Stomach (tissue), 9 donors: ENCODE data around the gene SLC7A5. TPM values are rescaled to one million over a fixed set of nuclear protein-coding genes. Genes with fewer than 3 reads are reported as not detected.

Experiments
- DNase-seq, 2 donors: peaks; one replicate each; pipeline versions ENCODE4 v3.0.0 to v3.0.0-alpha.2; 2013 to 2019
- H3K27ac ChIP-seq, 5 donors: fragments of 200-600 bp in 4 of 5; sonication (generic) in 4 of 5; one replicate each; pipeline ENCODE4 v1.5.1; 2013 to 2019; ENCODE audit warnings: mild to moderate bottlenecking in 1 of 5, moderate library complexity in 1 of 5
- H3K27me3 ChIP-seq, 3 donors: fragments of 200-600 bp; sonication (generic); one replicate each; pipeline ENCODE4 v1.5.1; 2017 to 2019; ENCODE audit warnings: mixed run types in 1 of 3
- H3K36me3 ChIP-seq, 4 donors: fragments of 200-600 bp; sonication (generic); 1 replicate in 3 of 4; 2 replicates in 1 of 4; pipeline ENCODE4 v1.5.1; 2016 to 2019
- H3K4me1 ChIP-seq, 4 donors: fragments of 200-600 bp; sonication (generic); one replicate each; pipeline ENCODE4 v1.5.1; 2016 to 2019
- H3K4me3 ChIP-seq, 4 donors: fragments of 200-600 bp; sonication (generic) in 3 of 4; one replicate each; pipeline ENCODE4 v1.5.1; 2016 to 2019; ENCODE audit warnings: mild to moderate bottlenecking in 1 of 4
- H3K9me3 ChIP-seq, 4 donors: fragments of 200-600 bp; sonication (generic); one replicate each; pipeline ENCODE4 v1.5.1; 2016 to 2019
- EP300 ChIP-seq: sonication (generic); formaldehyde crosslinking; IDR thresholded peaks from one replicate; pipeline ENCODE4 v1.6.1; 2017; ENCODE audit warnings: antibody characterized with exemption
- POLR2A ChIP-seq, 4 donors: fragments of 450-650 bp; IDR thresholded peaks; one replicate each; pipeline ENCODE4 v1.6.1; 2016; ENCODE audit warnings: antibody characterized with exemption in 4 of 4, control low read depth in 2 of 4, mild to moderate bottlenecking in 1 of 4, moderate library complexity in 1 of 4
- POLR2AphosphoS5 ChIP-seq, 3 donors: sonication (generic); formaldehyde crosslinking; IDR thresholded peaks; one replicate each; pipeline ENCODE4 v1.6.1; 2016; ENCODE audit warnings: antibody characterized with exemption in 3 of 3
- WGBS, 5 donors: extraction: QIAGEN DNeasy Blood & Tissue Kit in 3 of 5; methylation state at CpG; one replicate each; pipeline versions ENCODE4 v1.1.5 to v1.1.7; 2013 to 2018; 5-methylcytosine and 5-hydroxymethylcytosine counted together
- intact Hi-C: fragments of 100-400 bp; cut with DNase I; formaldehyde crosslinking; loops from one replicate; pipeline ENCODE4 v1.15.1; 2023; ENCODE audit warnings: low total_unique reads
- polyA plus RNA-seq, 3 donors: library from polyadenylated mRNA; stranded (reverse); fragments of 200-250 nt; gene quantifications; one replicate each; pipeline ENCODE4 v1.2.3, GENCODE V29; 2013
- total RNA-seq, 5 donors: library from RNA; depleted of rRNA; stranded (reverse); fragments of >200 nt; gene quantifications; one replicate each; pipeline versions ENCODE4 v1.1.0 to v1.2.3, GENCODE V29; 2014 to 2016
- TF ChIP-seq, protein P1 (sequence below), 7 experiments: fragments of 450-650 bp in 4 of 7; fragments of 200-600 bp in 3 of 7; sonication (generic) in 3 of 7; IDR thresholded peaks; one replicate each; pipeline ENCODE4 v1.5.1; 2016 to 2019; ENCODE audit warnings: antibody characterized with exemption in 7 of 7, control low read depth in 2 of 7, mild to moderate bottlenecking in 1 of 7
- donor health status: healthy with polysubstance abuse.
- donor health status: Bipolar disorder and iron deficiency.
- donor health status: healthy.

The SLC7A5 gene
- total and polyA plus RNA-seq, 8 donors, result 1.4 to 74.8 (median 10.0) TPM

DNA sequence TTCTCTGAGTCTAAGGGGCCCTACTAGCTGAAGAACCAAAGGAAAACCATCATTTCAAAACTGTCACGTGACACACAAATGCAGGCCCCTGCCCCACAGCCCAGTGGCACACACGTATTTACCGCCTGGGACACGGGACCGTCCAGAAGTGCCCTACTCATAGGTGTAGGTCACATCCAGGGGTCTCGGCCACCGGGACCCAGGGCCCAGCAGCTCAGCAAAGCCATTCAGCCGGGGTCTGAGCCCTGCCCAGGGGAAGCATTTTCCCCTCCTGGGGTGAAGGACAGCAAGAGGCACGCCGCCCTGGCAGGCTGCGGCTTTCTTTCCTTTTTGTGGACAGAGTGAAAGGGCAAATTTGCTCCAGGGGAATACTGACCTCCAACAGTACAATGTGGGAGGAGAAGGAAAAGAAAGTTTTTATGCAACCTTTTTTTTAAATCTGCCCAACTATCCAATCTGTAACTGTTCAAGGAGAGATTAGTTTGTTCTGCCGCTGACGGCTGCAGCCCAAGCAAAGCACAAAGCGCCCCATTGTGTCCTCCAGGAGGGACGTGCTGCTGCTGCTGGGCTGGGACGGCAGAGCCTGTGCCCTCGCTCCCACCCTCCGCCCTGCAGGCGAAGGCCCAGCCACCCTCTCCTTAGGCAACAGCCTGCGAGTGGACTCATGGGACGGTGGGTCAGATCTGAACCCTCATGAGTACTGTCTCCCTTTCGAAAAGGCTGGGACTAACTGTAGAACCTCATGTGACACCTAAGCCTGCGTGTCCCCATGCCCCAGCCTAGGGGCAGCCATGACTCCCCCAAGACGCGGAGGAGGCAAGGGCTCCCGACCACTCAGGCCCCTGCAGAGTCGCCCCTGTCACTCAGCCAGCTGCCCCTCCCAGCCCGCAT, 21.3 kb downstream of the SLC7A5 start:
- Histone ChIP-seq H3K4me1 (peaks cover 61 to 96% (median 77%) of the 10 kb centered on the region in 4 donors), H3K36me3 (peaks cover 11 to 44% (median 12%) of the 10 kb centered on the region in 4 donors), H3K4me3 (no peak overlapping the region), H3K9me3 (no peaks in the 10 kb centered on the region), H3K27ac (peak overlapping the region; percentile 64 to 91 (median 87)), H3K27me3 (no peaks in the 10 kb centered on the region)
- DNase-seq, result peak; percentile 81 to 93
- TF ChIP-seq POLR2A (IDR thresholded peaks at IDR 0.05), result no peak
- TF ChIP-seq, protein P1, sequence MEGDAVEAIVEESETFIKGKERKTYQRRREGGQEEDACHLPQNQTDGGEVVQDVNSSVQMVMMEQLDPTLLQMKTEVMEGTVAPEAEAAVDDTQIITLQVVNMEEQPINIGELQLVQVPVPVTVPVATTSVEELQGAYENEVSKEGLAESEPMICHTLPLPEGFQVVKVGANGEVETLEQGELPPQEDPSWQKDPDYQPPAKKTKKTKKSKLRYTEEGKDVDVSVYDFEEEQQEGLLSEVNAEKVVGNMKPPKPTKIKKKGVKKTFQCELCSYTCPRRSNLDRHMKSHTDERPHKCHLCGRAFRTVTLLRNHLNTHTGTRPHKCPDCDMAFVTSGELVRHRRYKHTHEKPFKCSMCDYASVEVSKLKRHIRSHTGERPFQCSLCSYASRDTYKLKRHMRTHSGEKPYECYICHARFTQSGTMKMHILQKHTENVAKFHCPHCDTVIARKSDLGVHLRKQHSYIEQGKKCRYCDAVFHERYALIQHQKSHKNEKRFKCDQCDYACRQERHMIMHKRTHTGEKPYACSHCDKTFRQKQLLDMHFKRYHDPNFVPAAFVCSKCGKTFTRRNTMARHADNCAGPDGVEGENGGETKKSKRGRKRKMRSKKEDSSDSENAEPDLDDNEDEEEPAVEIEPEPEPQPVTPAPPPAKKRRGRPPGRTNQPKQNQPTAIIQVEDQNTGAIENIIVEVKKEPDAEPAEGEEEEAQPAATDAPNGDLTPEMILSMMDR (IDR thresholded peaks at IDR 0.05), result no peak
- TF ChIP-seq POLR2AphosphoS5 (IDR thresholded peaks at IDR 0.05), result peak in 2 of 3 donors; percentile 65 to 69
- TF ChIP-seq EP300, result no peak
- intact Hi-C loops, result no loop called here
- 37 to 56% (median 44%) methylated on average over 27 to 28 of the region's 28 CpGs for WGBS, 5 donors

DNA sequence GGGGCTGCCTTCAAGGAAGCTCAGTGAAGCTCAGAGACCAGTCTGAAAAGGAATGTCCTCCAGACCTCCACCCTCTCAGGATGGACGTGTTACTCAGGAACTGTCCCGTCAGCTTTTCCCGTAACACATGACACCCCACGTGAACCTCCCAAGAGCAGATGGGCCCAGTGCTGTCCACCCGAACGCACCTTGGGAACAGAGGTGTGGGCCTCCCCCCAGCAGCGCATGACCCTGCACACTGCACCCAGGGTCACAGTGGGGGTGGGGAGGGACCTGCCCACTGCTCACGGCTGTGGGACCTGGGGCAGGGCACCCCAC, 21.9 kb downstream of the SLC7A5 start:
- no peaks in the 10 kb centered on the region for H3K9me3 ChIP-seq
- intact Hi-C loops, result no loop called here
- DNase-seq, result no peak
- H3K27me3 ChIP-seq, result no peaks in the 10 kb centered on the region
- H3K4me3 ChIP-seq, result no peak overlapping the region
- H3K27ac ChIP-seq, result peak overlapping the region; percentile 64 to 91 (median 87)
- H3K36me3 ChIP-seq, result peaks cover 11 to 50% (median 12%) of the 10 kb centered on the region in 4 donors
- H3K4me1 ChIP-seq, result peaks cover 57 to 96% (median 74%) of the 10 kb centered on the region in 4 donors
- TF ChIP-seq POLR2A (IDR thresholded peaks at IDR 0.05) (no peak), POLR2AphosphoS5 (IDR thresholded peaks at IDR 0.05) (no peak), EP300 (no peak)
- TF ChIP-seq, protein P1 (IDR thresholded peaks at IDR 0.05), result no peak
- 41 to 61% (median 52%) methylated on average over 8 of the region's 8 CpGs for WGBS, 5 donors

DNA sequence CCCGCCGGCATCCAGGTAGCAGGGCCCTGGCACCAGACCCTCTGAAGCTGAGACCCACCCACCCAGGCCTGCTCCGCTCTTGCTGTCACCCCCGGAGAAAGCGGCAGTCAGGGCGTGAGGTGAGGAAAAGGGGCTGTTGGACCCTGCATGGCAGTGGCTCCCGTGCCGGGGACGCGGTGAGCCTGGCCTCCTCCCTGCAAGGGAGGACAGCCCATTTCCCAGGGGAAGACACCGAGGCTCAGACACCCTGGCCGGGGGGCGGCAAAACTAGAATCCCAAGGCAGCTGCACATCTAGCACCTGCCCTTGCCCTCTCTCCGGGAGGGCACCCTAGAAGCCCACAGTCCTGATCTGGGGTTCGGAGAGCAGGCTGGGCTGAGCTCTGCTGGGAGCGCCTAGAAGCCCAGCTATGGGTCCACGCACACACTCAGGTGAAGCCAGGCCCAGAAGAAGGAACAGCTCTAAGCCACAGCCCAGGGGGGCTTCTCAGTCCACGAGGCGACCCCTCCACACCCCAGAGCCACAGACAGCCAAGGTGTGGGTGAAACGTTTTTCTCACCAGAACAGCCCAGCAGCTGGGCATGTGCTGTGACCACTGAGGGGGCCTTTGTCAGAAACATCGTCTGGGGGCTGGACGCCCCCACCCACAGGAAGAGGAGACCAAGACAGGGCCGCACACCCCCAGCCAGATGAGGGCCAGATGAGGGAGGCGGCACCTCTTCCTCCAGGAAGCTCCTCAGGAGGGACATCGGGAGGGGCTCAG, 22.4 kb downstream of the SLC7A5 start:
- Histone ChIP-seq H3K4me1 (peaks cover 57 to 96% (median 72%) of the 10 kb centered on the region in 4 donors), H3K9me3 (no peaks in the 10 kb centered on the region)
- DNase-seq, result no peak

More for the DNA sequence above, 22.4 kb downstream of the SLC7A5 start:
- 58 to 78% (median 65%) methylated on average over 19 to 25 of the region's 25 CpGs for WGBS, 5 donors
- Histone ChIP-seq H3K36me3 (peaks cover 11 to 54% (median 12%) of the 10 kb centered on the region in 4 donors), H3K4me3 (no peak overlapping the region), H3K27ac (peak overlapping the region; percentile 64 to 91 (median 87)), H3K27me3 (no peaks in the 10 kb centered on the region)
- intact Hi-C loops, result no loop called here
- TF ChIP-seq EP300 (no peak), POLR2AphosphoS5 (IDR thresholded peaks at IDR 0.05) (no peak), POLR2A (IDR thresholded peaks at IDR 0.05) (no peak)
- TF ChIP-seq, protein P1 (IDR thresholded peaks at IDR 0.05), result no peak
